ENCODE data around the gene POLR1A. TPM values are rescaled to one million over a fixed set of nuclear protein-coding genes. Genes with fewer than 3 reads are reported as not detected.

Gene POLR1A
- total RNA-seq, 1 experiment from 2014 or later = 62.7 TPM

DNA sequence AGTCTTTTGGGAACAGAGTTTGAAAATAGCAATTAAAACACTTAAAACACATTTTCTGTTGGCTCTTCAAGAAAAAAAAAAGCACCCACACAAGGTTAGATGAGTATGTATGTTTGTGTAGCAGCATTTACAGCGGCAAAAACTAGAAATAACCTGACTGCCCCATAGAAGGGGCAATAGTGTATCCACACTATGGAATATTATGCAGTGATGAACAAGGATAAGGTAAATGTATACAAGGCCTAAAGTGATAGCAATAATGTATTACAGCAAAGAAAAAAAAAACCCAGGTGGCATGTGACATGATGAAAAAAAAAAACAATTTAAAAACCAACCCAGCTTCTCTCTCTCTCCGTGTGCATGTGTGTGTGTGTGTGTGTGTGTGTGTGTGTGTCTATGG is 34.8 kb downstream of the POLR1A start:
- Histone ChIP-seq H3K23ac (ENCODE audit: insufficient read length, low read depth, low read length) (no peak overlapping the region), H3K4me1 (ENCODE audit: insufficient read depth, low read length) (no peaks in the 10 kb centered on the region), H4K5ac (ENCODE audit: insufficient read length, low read depth, low read length) (no peak overlapping the region), H2BK15ac (ENCODE audit: low read depth, low read length) (no peak overlapping the region), H3K27ac (ENCODE audit: insufficient read length, low read depth, low read length) (no peak overlapping the region), H3K18ac (ENCODE audit: insufficient read length, low read depth, low read length) (no peak overlapping the region), H2BK12ac (ENCODE audit: insufficient read length, low read depth, low read length) (no peak overlapping the region), H2AFZ (ENCODE audit: low read length) (no peak overlapping the region), H4K91ac (ENCODE audit: insufficient read length, low read depth, low read length) (no peak overlapping the region), H2BK5ac (ENCODE audit: insufficient read length, low read length) (no peak overlapping the region), H3K23me2 (ENCODE audit: insufficient read length, low read depth, low read length, poor library complexity, severe bottlenecking) (no peaks in the 10 kb centered on the region), H3K79me1 (ENCODE audit: insufficient read depth, low read depth, low read length, poor library complexity, severe bottlenecking) (no peaks in the 10 kb centered on the region), H4K8ac (replicated peaks; ENCODE audit: insufficient read length, low read depth, low read length) (no peak overlapping the region), H2BK20ac (ENCODE audit: low read depth, low read length, poor library complexity, severe bottlenecking) (no peak overlapping the region), H3K27me3 (ENCODE audit: insufficient read depth, low read length) (no peaks in the 10 kb centered on the region), H3K14ac (ENCODE audit: insufficient read depth, low read length) (no peak overlapping the region), H3T11ph (ENCODE audit: low read length) (no peak overlapping the region), H2BK120ac (ENCODE audit: low read depth, low read length, poor library complexity, severe bottlenecking) (no peak overlapping the region), H3K4me2 (ENCODE audit: insufficient read depth, insufficient read length, low read length) (no peak overlapping the region), H3K9me3 (ENCODE audit: control insufficient read depth, low read depth, low read length) (no peaks in the 10 kb centered on the region), H3K4ac (ENCODE audit: low read depth, low read length) (no peak overlapping the region), H3K9ac (ENCODE audit: extremely low read depth, insufficient read length, low read length) (no peak overlapping the region), H3K79me2 (ENCODE audit: insufficient read depth, low read length) (no peaks in the 10 kb centered on the region), H3K56ac (ENCODE audit: insufficient read length, low read depth, low read length) (no peak overlapping the region), H4K20me1 (ENCODE audit: control insufficient read depth, insufficient read depth, insufficient read length) (no peaks in the 10 kb centered on the region), H2AK5ac (ENCODE audit: insufficient read length, low read length) (no peak overlapping the region)
- TF ChIP-seq, protein P1, sequence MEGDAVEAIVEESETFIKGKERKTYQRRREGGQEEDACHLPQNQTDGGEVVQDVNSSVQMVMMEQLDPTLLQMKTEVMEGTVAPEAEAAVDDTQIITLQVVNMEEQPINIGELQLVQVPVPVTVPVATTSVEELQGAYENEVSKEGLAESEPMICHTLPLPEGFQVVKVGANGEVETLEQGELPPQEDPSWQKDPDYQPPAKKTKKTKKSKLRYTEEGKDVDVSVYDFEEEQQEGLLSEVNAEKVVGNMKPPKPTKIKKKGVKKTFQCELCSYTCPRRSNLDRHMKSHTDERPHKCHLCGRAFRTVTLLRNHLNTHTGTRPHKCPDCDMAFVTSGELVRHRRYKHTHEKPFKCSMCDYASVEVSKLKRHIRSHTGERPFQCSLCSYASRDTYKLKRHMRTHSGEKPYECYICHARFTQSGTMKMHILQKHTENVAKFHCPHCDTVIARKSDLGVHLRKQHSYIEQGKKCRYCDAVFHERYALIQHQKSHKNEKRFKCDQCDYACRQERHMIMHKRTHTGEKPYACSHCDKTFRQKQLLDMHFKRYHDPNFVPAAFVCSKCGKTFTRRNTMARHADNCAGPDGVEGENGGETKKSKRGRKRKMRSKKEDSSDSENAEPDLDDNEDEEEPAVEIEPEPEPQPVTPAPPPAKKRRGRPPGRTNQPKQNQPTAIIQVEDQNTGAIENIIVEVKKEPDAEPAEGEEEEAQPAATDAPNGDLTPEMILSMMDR (conservative IDR thresholded peaks at IDR 0.05) = no peak
- no peak for DNase-seq
- WGBS (ENCODE audit: extremely low coverage, insufficient read length, low lambda C conversion rate) = no CpG with 5 or more reads among the region's 2 CpGs
- H3K4me3 Mint-ChIP-seq = no peak overlapping the region
- no peaks in the 10 kb centered on the region for H3K4me1 Mint-ChIP-seq
- H3K27me3 Mint-ChIP-seq (ENCODE audit: low read depth) = no peaks in the 10 kb centered on the region
- H3K36me3 Mint-ChIP-seq (ENCODE audit: insufficient read depth in 1 of 3, low read depth in 3 of 3) = peaks cover 45 to 91% (median 79%) of the 10 kb centered on the region in 3 experiments; a peak in 6 of 7 replicates
- no peak overlapping the region; a peak in 1 of 7 replicates for H3K27ac Mint-ChIP-seq
- peaks cover 0 to 3% of the 10 kb centered on the region in 2 experiments; a peak in 1 of 5 replicates for H3K9me3 Mint-ChIP-seq
